ENCODE measurements around the gene ZBTB24. TPM values are rescaled to one million over a fixed set of nuclear protein-coding genes. Genes with fewer than 3 reads are reported as not detected.

The ZBTB24 gene
- total RNA-seq, 1 donor from 2014 or later: 6.3 TPM

DNA sequence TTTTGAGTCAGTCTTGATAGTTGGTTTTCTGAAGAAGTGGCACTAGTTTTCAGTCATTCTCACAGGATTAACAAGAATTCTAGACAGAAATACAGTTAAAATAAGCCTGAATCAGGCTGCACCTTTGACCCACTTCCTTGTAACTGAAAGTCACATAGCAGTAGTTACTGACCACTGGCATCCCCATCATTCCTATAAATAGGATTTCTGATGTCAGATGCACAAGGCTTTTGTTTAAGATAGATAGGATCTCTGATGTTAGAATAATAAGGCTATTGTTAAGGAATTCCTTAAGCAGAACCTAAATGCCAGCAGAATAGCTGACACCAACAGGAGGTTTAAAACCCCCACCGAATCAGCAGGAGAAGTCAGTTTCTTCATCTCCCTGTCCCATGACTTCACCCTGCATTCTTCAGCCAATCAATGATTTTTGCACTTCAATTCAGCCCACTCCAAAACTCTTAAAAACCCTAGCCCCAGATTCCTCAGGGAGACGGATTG, 30.6 kb upstream of the ZBTB24 start:
- Histone ChIP-seq H3K27me3 (ENCODE audit: control insufficient read depth, insufficient read depth, low read length) (no peaks in the 10 kb centered on the region), H3K4me3 (ENCODE audit: low read depth, low read length) (no peak overlapping the region), H3K36me3 (ENCODE audit: control insufficient read depth, insufficient read depth, low read length) (no peaks in the 10 kb centered on the region)
- TF ChIP-seq, protein P1, sequence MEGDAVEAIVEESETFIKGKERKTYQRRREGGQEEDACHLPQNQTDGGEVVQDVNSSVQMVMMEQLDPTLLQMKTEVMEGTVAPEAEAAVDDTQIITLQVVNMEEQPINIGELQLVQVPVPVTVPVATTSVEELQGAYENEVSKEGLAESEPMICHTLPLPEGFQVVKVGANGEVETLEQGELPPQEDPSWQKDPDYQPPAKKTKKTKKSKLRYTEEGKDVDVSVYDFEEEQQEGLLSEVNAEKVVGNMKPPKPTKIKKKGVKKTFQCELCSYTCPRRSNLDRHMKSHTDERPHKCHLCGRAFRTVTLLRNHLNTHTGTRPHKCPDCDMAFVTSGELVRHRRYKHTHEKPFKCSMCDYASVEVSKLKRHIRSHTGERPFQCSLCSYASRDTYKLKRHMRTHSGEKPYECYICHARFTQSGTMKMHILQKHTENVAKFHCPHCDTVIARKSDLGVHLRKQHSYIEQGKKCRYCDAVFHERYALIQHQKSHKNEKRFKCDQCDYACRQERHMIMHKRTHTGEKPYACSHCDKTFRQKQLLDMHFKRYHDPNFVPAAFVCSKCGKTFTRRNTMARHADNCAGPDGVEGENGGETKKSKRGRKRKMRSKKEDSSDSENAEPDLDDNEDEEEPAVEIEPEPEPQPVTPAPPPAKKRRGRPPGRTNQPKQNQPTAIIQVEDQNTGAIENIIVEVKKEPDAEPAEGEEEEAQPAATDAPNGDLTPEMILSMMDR (IDR thresholded peaks at IDR 0.05; ENCODE audit: insufficient read depth, low read length, severe bottlenecking): no peak
- no peak for DNase-seq (ENCODE audit: low read depth)
- no peak for FAIRE-seq

DNA sequence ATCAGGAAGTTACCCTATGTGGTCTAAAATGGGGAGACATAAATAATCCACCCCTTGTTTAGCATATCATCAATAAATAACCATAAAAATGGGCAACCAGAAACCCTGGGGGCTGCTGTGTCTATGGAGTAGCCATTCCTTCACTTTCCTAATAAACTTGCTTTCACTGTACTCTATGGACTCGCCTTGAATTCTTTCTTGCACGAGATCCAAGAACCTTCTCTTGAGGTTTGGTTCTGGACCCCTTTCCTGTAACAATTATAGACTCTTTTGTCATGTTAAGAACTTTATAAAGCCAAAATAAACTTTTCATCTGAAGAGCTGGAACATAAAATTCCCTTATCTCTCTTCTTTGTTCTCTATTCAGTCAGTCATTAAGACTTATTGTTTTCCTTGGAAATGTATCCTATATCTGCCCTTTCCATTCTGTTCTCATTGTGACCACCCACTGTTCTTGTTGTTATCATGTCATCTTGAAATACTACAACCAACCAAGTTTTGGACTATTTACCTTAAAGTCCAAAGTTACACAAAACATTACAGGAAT, 29.3 kb upstream of the ZBTB24 start:
- TF ChIP-seq, protein P1 (IDR thresholded peaks at IDR 0.05; ENCODE audit: insufficient read depth, low read length, severe bottlenecking): no peak
- FAIRE-seq: no peak
- Histone ChIP-seq H3K4me3 (ENCODE audit: low read depth, low read length) (no peak overlapping the region), H3K36me3 (ENCODE audit: control insufficient read depth, insufficient read depth, low read length) (no peaks in the 10 kb centered on the region), H3K27me3 (ENCODE audit: control insufficient read depth, insufficient read depth, low read length) (no peaks in the 10 kb centered on the region)
- DNase-seq (ENCODE audit: low read depth): no peak

DNA sequence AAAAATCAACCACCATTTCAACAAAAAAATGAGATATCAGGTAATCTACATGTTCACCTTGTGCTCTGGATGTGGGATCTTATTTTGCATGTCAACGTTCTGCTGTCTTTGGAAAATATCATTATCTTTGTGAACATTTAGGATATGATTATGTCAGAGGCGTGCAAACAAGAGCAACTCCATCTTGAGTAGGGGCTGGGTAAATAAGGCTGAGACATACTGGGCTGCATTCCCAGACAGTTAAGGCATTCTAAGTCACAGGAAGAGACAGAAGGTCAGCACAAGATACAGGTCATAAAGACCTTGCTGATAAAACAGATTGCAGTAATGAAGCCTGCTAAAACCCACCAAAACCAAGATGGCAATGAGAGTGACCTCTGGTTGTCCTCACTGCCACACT, 28.8 kb upstream of the ZBTB24 start:
- TF ChIP-seq, protein P1 (IDR thresholded peaks at IDR 0.05; ENCODE audit: insufficient read depth, low read length, severe bottlenecking): no peak
- FAIRE-seq (no peak), DNase-seq (ENCODE audit: low read depth) (peak; percentile 9)
- Histone ChIP-seq H3K4me3 (ENCODE audit: low read depth, low read length) (no peak overlapping the region), H3K27me3 (ENCODE audit: control insufficient read depth, insufficient read depth, low read length) (no peaks in the 10 kb centered on the region), H3K36me3 (ENCODE audit: control insufficient read depth, insufficient read depth, low read length) (no peaks in the 10 kb centered on the region)

DNA sequence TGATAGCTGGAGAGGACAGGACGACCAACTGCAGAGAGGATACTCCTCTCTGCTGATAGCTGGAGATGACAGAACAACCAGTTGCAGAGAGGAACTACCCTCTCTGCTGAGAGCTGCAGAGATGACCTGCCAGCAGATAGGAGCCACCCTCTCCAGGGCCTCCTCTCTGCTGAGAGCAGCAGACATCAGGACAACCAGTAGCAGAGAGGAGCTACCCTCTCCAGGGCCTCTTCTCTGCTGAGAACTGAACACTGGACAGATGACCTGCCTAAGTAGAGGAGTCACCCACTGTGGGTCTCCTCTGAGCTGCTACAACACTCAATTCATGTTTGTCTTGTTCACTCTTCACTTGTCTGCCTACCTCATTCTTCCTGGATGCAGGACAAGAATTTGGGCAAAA, 27.3 kb upstream of the ZBTB24 start:
- Histone ChIP-seq H3K27me3 (ENCODE audit: control insufficient read depth, insufficient read depth, low read length) (no peaks in the 10 kb centered on the region), H3K36me3 (ENCODE audit: control insufficient read depth, insufficient read depth, low read length) (no peaks in the 10 kb centered on the region), H3K4me3 (ENCODE audit: low read depth, low read length) (no peak overlapping the region)
- DNase-seq (ENCODE audit: low read depth): no peak
- TF ChIP-seq, protein P1 (IDR thresholded peaks at IDR 0.05; ENCODE audit: insufficient read depth, low read length, severe bottlenecking): no peak
- no peak for FAIRE-seq

DNA sequence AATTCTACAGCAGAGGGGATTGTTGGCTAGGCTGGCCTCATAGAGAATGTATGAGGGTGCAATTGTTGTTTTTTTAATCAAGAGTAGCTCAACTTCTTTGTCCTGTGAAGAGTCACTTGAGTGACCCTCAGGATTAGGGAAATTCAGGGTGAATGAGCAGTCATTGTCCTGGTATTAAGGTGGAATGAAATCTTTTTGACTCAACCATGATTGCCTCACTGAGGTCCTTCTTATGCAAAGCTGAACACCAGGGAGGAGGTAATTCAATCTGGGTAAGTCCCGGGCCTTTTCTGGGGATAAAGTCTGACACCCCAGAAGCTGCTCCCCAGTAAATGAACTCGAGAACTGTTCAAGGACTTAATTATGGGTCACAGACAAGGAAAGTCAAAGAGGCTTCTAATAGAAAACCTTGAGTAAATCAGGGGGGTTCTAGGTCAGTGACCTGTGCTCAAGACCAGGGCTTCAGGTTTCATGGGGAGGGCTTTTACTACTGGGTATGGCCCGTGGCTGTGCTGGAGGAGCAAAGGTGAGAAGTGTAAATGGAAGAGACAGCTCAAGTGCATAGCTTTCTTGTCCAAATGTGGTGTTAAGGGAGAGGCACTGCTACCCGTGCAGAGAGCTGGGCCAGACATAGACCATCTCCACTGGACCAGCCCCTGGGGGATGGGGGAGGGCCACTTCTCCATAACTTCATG, 25.3 kb upstream of the ZBTB24 start:
- TF ChIP-seq, protein P1 (IDR thresholded peaks at IDR 0.05; ENCODE audit: insufficient read depth, low read length, severe bottlenecking): no peak
- H3K4me3 ChIP-seq (ENCODE audit: low read depth, low read length): no peak overlapping the region
- H3K36me3 ChIP-seq (ENCODE audit: control insufficient read depth, insufficient read depth, low read length): no peaks in the 10 kb centered on the region
- FAIRE-seq (no peak), DNase-seq (ENCODE audit: low read depth) (peak; percentile 64)
- no peaks in the 10 kb centered on the region for H3K27me3 ChIP-seq (ENCODE audit: control insufficient read depth, insufficient read depth, low read length)

Data from bronchial epithelial cell (primary cell).